B cell (primary cell): ENCODE measurements around the gene AATK. TPM values are rescaled to one million over a fixed set of nuclear protein-coding genes. Genes with fewer than 3 reads are reported as not detected.

Source experiments
- ATAC-seq: fragments of 200-7000 bp; cut with Tn5 transposase; one replicate; pipeline ENCODE4 v1.10.0; 2021; ENCODE audit warnings: low read depth, mild to moderate bottlenecking, moderate number of reproducible peaks, moderate library complexity
- CTCF ChIA-PET: fragments of 350-600 bp; sonication (Branson Sonifier 250); formaldehyde crosslinking; loops from one replicate; lab custom pipeline; 2021; ENCODE audit warnings: antibody characterized with exemption, inconsistent platforms; lab: Charles Lee
- POLR2A ChIA-PET: fragments of 350-600 bp; sonication (Branson Sonifier 250); formaldehyde crosslinking; loops from one replicate; lab custom pipeline; 2021; ENCODE audit warnings: antibody characterized with exemption; lab: Charles Lee
- DNase-seq: peaks from one replicate; pipeline ENCODE4 v3.0.0; 2013
- H2AFZ ChIP-seq: 2 replicates; pipeline ENCODE4 v1.6.1; 2012; ENCODE audit warnings: mild to moderate bottlenecking, low read depth, low read length; ENCODE audit not compliant: insufficient read depth, poor library complexity, severe bottlenecking
- H3K27ac ChIP-seq, 2 donors: 1 replicate in 1 of 2; 2 replicates in 1 of 2; pipeline ENCODE4 v1.5.1; 2012 to 2013; ENCODE audit warnings: low read length in 2 of 2, mild to moderate bottlenecking in 2 of 2, moderate library complexity in 1 of 2
- H3K27me3 ChIP-seq, 4 experiments: fragments of 200-600 bp in 1 of 4; sonication (generic) in 1 of 4; replicated peaks in 1 of 4; 1 replicate in 2 of 4; 2 replicates in 2 of 4; pipeline versions ENCODE4 v1.6.1 to v1.7.0; 2013 to 2016; ENCODE audit warnings: low read length in 3 of 4, mild to moderate bottlenecking in 2 of 4, mixed read lengths in 1 of 4, moderate library complexity in 1 of 4; ENCODE audit not compliant: insufficient read depth in 4 of 4, control insufficient read depth in 3 of 4; ENCODE audit errors: control extremely low read depth in 1 of 4
- H3K36me3 ChIP-seq, 2 experiments: replicated peaks in 1 of 2; 1 replicate in 1 of 2; 2 replicates in 1 of 2; pipeline versions ENCODE4 v1.6.1 to v1.7.1; 2013; ENCODE audit warnings: low read length in 1 of 2; ENCODE audit not compliant: insufficient read depth in 2 of 2, control insufficient read depth in 1 of 2; ENCODE audit errors: control extremely low read depth in 1 of 2, extremely low read depth in 1 of 2
- H3K4me1 ChIP-seq, 2 donors: fragments of 200-600 bp in 1 of 2; sonication (generic) in 1 of 2; 1 replicate in 1 of 2; 2 replicates in 1 of 2; pipeline versions ENCODE4 v1.5.1 to v1.6.1; 2013 to 2017; ENCODE audit warnings: low read length in 2 of 2; ENCODE audit not compliant: control insufficient read depth in 2 of 2, insufficient read depth in 2 of 2
- H3K4me2 ChIP-seq: replicated peaks from 2 replicates; pipeline ENCODE3; 2012; ENCODE audit warnings: mild to moderate bottlenecking, low read depth, low read length; ENCODE audit not compliant: poor library complexity, severe bottlenecking
- H3K4me3 ChIP-seq, 5 experiments: fragments of 200-600 bp in 1 of 5; sonication (generic) in 1 of 5; 1 replicate in 3 of 5; 2 replicates in 2 of 5; pipeline versions ENCODE4 v1.5.1 to v1.7.0; 2011 to 2016; ENCODE audit warnings: low read length in 4 of 5, mild to moderate bottlenecking in 4 of 5, low read depth in 2 of 5, control low read depth in 1 of 5, moderate library complexity in 1 of 5; ENCODE audit not compliant: insufficient read depth in 1 of 5; ENCODE audit errors: control extremely low read depth in 1 of 5, extremely low read depth in 1 of 5
- H3K79me2 ChIP-seq: fragments of 200-600 bp; sonication (generic); one replicate; pipeline ENCODE4 v1.6.0; 2016; ENCODE audit warnings: low read length; ENCODE audit not compliant: control insufficient read depth, insufficient read depth
- H3K9ac ChIP-seq: fragments of 200-600 bp; sonication (generic); 2 replicates; pipeline ENCODE4 v1.6.1; 2017; ENCODE audit warnings: mild to moderate bottlenecking, low read length, moderate library complexity
- H3K9me3 ChIP-seq, 3 donors: one replicate each; pipeline versions ENCODE4 v1.6.1 to v1.7.1; 2013; ENCODE audit warnings: low read length in 2 of 3; ENCODE audit not compliant: control insufficient read depth in 2 of 3, insufficient read depth in 1 of 3; ENCODE audit errors: control extremely low read depth in 1 of 3
- H4K20me1 ChIP-seq: 2 replicates; pipeline ENCODE4 v1.6.0; 2012; ENCODE audit warnings: mild to moderate bottlenecking, low read length; ENCODE audit not compliant: insufficient read depth, control insufficient read depth, poor library complexity, severe bottlenecking
- H3K27ac Mint-ChIP-seq: one replicate; pipeline ENCODE4 v1.8.0; 2021; ENCODE audit warnings: mixed read lengths
- H3K27me3 Mint-ChIP-seq: one replicate; pipeline ENCODE4 v1.8.0; 2021; ENCODE audit warnings: mixed read lengths
- H3K4me1 Mint-ChIP-seq: one replicate; pipeline ENCODE4 v1.8.0; 2021; ENCODE audit warnings: mixed read lengths
- H3K4me3 Mint-ChIP-seq: one replicate; pipeline ENCODE4 v1.8.0; 2021; ENCODE audit warnings: mixed read lengths
- H3K9me3 Mint-ChIP-seq: one replicate; pipeline ENCODE4 v1.8.0; 2022; ENCODE audit warnings: mixed read lengths; ENCODE audit not compliant: insufficient read depth
- CTCF ChIP-seq: fragments of 200-600 bp; IDR thresholded peaks from one replicate; pipeline ENCODE4 v1.8.0; 2022; ENCODE audit warnings: antibody characterized with exemption, mild to moderate bottlenecking
- EZH2 ChIP-seq: IDR thresholded peaks from 2 replicates; pipeline ENCODE4 v1.6.1; 2012; ENCODE audit warnings: borderline replicate concordance, low read depth, mild to moderate bottlenecking, moderate library complexity, low read length; ENCODE audit not compliant: insufficient read depth, poor library complexity, severe bottlenecking
- WGBS: methylation state at CpG from one replicate; pipeline ENCODE4 v1.1.5; 2013; ENCODE audit warnings: missing lambda C conversion rate; ENCODE audit not compliant: insufficient coverage; 5-methylcytosine and 5-hydroxymethylcytosine counted together
- intact Hi-C: fragments of 100-400 bp; cut with micrococcal nuclease; formaldehyde crosslinking; loops from one replicate; pipeline ENCODE4 v1.10.0; 2022
- polyA plus RNA-seq: library from polyadenylated mRNA; depleted of rRNA; stranded (reverse); fragments of >200 nt; gene quantifications from 2 replicates; pipeline ENCODE4 v1.2.3, GENCODE V29; 2012
- total RNA-seq, 2 donors: library from RNA; stranded (reverse); fragments of 120-200 nt in 1 of 2; gene quantifications; 1 replicate in 1 of 2; 2 replicates in 1 of 2; pipeline versions ENCODE4 v1.2.3 to v1.2.4, GENCODE V29; 2013 to 2022

AATK gene
- total and polyA plus RNA-seq, 2 donors (not counting 1 experiment from before 2014, with no cell fraction given): 0.21 to 1.7 TPM

DNA sequence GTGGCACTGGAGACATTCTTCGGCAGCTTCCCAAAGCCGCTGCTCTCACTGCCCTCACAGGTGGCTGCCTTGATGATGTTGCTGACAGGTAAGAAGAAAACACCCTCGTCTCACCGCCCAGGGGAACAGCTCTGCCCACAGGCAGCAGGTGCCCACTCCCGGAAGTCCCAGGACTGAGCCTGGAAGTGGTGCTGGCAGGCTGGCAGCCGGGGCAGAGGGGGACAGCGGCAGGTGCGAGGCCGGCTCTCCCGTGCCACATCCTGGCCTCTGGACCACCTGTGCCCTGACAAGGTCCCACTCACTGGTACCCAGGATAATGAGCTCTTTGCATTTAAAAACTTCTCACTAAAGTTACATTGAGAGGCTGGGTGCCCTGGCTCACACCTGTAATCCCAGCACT is 36.3 kb upstream of the AATK start:
- intact Hi-C loops: no loop called here
- no peaks in the 10 kb centered on the region for H3K79me2 ChIP-seq
- no peak overlapping the region for H3K4me3 ChIP-seq
- H4K20me1 ChIP-seq: no peaks in the 10 kb centered on the region
- 98% methylated on average over 10 of the region's 10 CpGs for WGBS
- no peaks in the 10 kb centered on the region for H3K9me3 Mint-ChIP-seq
- no peak overlapping the region for H2AFZ ChIP-seq
- no peak overlapping the region for H3K4me2 ChIP-seq
- DNase-seq: no peak
- POLR2A ChIA-PET: no interaction called here
- no peaks in the 10 kb centered on the region for H3K27me3 ChIP-seq
- H3K27ac Mint-ChIP-seq: no peak overlapping the region
- ATAC-seq: no peak
- H3K36me3 ChIP-seq: peaks cover 0 to 10% of the 10 kb centered on the region in 2 experiments
- H3K4me3 Mint-ChIP-seq: no peak overlapping the region
- H3K27ac ChIP-seq: no peak overlapping the region
- CTCF ChIA-PET: no interaction called here
- no peak for TF ChIP-seq EZH2
- no peak for TF ChIP-seq CTCF
- no peaks in the 10 kb centered on the region for H3K27me3 Mint-ChIP-seq
- H3K4me1 ChIP-seq: no peaks in the 10 kb centered on the region
- no peaks in the 10 kb centered on the region for H3K4me1 Mint-ChIP-seq
- no peaks in the 10 kb centered on the region for H3K9me3 ChIP-seq
- H3K9ac ChIP-seq: no peak overlapping the region

DNA sequence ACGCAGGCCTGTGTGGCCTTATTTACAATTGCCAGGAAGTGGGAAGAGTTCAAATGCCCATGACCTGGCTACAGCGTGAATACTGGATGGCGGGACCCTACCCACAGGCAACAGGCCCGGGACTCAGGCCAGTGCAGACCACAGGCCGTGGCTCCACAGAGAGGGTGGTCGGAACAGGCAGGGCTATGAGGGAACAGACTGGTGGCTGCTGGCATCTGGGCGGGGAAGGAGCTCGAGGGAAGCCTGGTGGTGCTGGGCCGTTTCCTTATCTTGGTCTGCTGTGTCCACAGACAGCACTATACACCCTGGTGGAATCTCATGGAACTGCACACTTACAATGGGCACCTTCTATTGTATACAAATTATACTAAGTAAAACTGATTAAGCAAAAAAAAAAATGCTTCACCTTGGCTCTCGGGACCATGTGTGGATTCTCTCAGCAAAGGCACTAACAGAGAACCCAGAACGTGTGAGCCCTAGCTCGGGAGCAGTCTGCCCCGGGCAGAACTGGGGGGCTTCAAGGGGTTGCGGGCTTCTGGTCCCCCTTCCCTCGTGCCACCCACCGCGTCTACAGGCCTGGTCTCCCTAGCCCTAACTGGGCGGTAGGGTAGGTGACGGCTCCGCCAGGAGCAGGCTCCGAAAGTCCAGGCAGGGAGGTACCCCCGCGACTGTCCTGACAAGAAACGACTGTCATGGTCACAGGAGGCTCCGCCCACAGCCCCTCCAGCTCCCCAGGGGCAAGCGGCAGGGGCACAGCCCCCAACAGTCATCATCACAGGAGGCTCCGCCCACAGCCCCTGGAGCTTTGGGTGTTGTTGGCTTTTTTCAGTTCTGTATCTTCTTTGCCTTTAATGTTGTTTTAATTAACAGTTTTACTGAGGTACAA is 34.9 kb upstream of the AATK start:
- no peak overlapping the region for H3K4me3 ChIP-seq
- DNase-seq (peak; percentile 34), ATAC-seq (peak; percentile 54)
- intact Hi-C loops: no loop called here
- no peak overlapping the region for H3K9ac ChIP-seq
- no peaks in the 10 kb centered on the region for H3K9me3 Mint-ChIP-seq
- ChIA-PET POLR2A (no interaction called here), CTCF (no interaction called here)
- H4K20me1 ChIP-seq: no peaks in the 10 kb centered on the region
- H3K27ac ChIP-seq: no peak overlapping the region
- no peak overlapping the region for H3K4me3 Mint-ChIP-seq
- 85% methylated on average over 24 of the region's 27 CpGs for WGBS
- no peaks in the 10 kb centered on the region for H3K4me1 Mint-ChIP-seq
- H3K4me1 ChIP-seq: no peaks in the 10 kb centered on the region
- H3K27me3 ChIP-seq: no peaks in the 10 kb centered on the region
- peaks cover 0 to 14% of the 10 kb centered on the region in 2 experiments for H3K36me3 ChIP-seq
- no peaks in the 10 kb centered on the region for H3K9me3 ChIP-seq
- H2AFZ ChIP-seq: no peak overlapping the region
- no peak overlapping the region for H3K27ac Mint-ChIP-seq
- H3K27me3 Mint-ChIP-seq: no peaks in the 10 kb centered on the region
- TF ChIP-seq EZH2 (no peak), CTCF (peak; percentile 37)
- H3K79me2 ChIP-seq: no peaks in the 10 kb centered on the region
- no peak overlapping the region for H3K4me2 ChIP-seq
